ENCODE data around the gene PTOV1. TPM values are rescaled to one million over a fixed set of nuclear protein-coding genes. Genes with fewer than 3 reads are reported as not detected.
A peak's percentile ranks its signal among the peaks of the same experiment; 100 is the strongest.

The PTOV1 gene
- total RNA-seq, 1 experiment from 2014 or later, result 331 TPM

- CTCF ChIA-PET, result no interaction called here
Measured at GRCh38 chr19:49862391-49863253, 11.7 kb downstream of the PTOV1 start.

GRCh38 chr19:49863254-49863934, 12.4 kb downstream of the PTOV1 start:
- POLR2A ChIA-PET (ENCODE audit: low non-redundant PET), result no interaction called here
- no TSS peak for BruUV-seq (replicated peaks)
- CTCF ChIA-PET, result no interaction called here
- no peak for DNase-seq (ENCODE audit: low spot score)
- Histone ChIP-seq H3K9me3 (ENCODE audit: low read depth, low read length, poor library complexity, severe bottlenecking) (no peaks in the 10 kb centered on the region), H3K27me3 (replicated peaks; ENCODE audit: insufficient read depth, low read depth, low read length, poor library complexity) (no peaks in the 10 kb centered on the region), H3K4me1 (ENCODE audit: insufficient read depth, low read length, poor library complexity, severe bottlenecking) (peaks cover 26% of the 10 kb centered on the region), H3K4me3 (ENCODE audit: low read depth, low read length, poor library complexity, severe bottlenecking) (no peak overlapping the region), H3K27ac (ENCODE audit: low read depth, low read length, poor library complexity, severe bottlenecking) (peak overlapping the region; percentile 20), H3K36me3 (ENCODE audit: insufficient read depth, low read length, poor library complexity, severe bottlenecking) (peaks cover 62% of the 10 kb centered on the region)
- intact Hi-C loops (cut with micrococcal nuclease; ENCODE audit: unreplicated experiment), result no loop called here
- TF ChIP-seq EZH2 (IDR thresholded peaks at IDR 0.05; ENCODE audit: borderline replicate concordance, low read depth, low read length, poor library complexity, severe bottlenecking), result no peak
- TF ChIP-seq, protein P1, sequence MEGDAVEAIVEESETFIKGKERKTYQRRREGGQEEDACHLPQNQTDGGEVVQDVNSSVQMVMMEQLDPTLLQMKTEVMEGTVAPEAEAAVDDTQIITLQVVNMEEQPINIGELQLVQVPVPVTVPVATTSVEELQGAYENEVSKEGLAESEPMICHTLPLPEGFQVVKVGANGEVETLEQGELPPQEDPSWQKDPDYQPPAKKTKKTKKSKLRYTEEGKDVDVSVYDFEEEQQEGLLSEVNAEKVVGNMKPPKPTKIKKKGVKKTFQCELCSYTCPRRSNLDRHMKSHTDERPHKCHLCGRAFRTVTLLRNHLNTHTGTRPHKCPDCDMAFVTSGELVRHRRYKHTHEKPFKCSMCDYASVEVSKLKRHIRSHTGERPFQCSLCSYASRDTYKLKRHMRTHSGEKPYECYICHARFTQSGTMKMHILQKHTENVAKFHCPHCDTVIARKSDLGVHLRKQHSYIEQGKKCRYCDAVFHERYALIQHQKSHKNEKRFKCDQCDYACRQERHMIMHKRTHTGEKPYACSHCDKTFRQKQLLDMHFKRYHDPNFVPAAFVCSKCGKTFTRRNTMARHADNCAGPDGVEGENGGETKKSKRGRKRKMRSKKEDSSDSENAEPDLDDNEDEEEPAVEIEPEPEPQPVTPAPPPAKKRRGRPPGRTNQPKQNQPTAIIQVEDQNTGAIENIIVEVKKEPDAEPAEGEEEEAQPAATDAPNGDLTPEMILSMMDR (conservative IDR thresholded peaks at IDR 0.05; ENCODE audit: low read depth, low read length), result no peak

More at GRCh38 chr19:49862391-49863253, 11.7 kb downstream of the PTOV1 start:
- peak; percentile 66 for DNase-seq (ENCODE audit: low spot score)
- TF ChIP-seq, protein P1 (conservative IDR thresholded peaks at IDR 0.05; ENCODE audit: low read depth, low read length), result peak; percentile 56
- no peak for TF ChIP-seq EZH2 (IDR thresholded peaks at IDR 0.05; ENCODE audit: borderline replicate concordance, low read depth, low read length, poor library complexity, severe bottlenecking)
- Histone ChIP-seq H3K36me3 (ENCODE audit: insufficient read depth, low read length, poor library complexity, severe bottlenecking) (peaks cover 69% of the 10 kb centered on the region), H3K27ac (ENCODE audit: low read depth, low read length, poor library complexity, severe bottlenecking) (peak overlapping the region; percentile 20), H3K9me3 (ENCODE audit: low read depth, low read length, poor library complexity, severe bottlenecking) (no peaks in the 10 kb centered on the region), H3K4me3 (ENCODE audit: low read depth, low read length, poor library complexity, severe bottlenecking) (no peak overlapping the region), H3K4me1 (ENCODE audit: insufficient read depth, low read length, poor library complexity, severe bottlenecking) (peaks cover 23% of the 10 kb centered on the region), H3K27me3 (replicated peaks; ENCODE audit: insufficient read depth, low read depth, low read length, poor library complexity) (no peaks in the 10 kb centered on the region)
- BruUV-seq (replicated peaks), result no TSS peak
- intact Hi-C loops (cut with micrococcal nuclease; ENCODE audit: unreplicated experiment), result no loop called here
- POLR2A ChIA-PET (ENCODE audit: low non-redundant PET), result no interaction called here

- Histone ChIP-seq H3K4me3 (ENCODE audit: low read depth, low read length, poor library complexity, severe bottlenecking) (no peak overlapping the region), H3K9me3 (ENCODE audit: low read depth, low read length, poor library complexity, severe bottlenecking) (no peaks in the 10 kb centered on the region), H3K27ac (ENCODE audit: low read depth, low read length, poor library complexity, severe bottlenecking) (no peak overlapping the region), H3K36me3 (ENCODE audit: insufficient read depth, low read length, poor library complexity, severe bottlenecking) (peaks cover 56% of the 10 kb centered on the region), H3K4me1 (ENCODE audit: insufficient read depth, low read length, poor library complexity, severe bottlenecking) (peaks cover 30% of the 10 kb centered on the region), H3K27me3 (replicated peaks; ENCODE audit: insufficient read depth, low read depth, low read length, poor library complexity) (no peaks in the 10 kb centered on the region)
- intact Hi-C loops (cut with micrococcal nuclease; ENCODE audit: unreplicated experiment), result no loop called here
- POLR2A ChIA-PET (ENCODE audit: low non-redundant PET), result no interaction called here
- DNase-seq (ENCODE audit: low spot score), result no peak
- TF ChIP-seq, protein P1 (conservative IDR thresholded peaks at IDR 0.05; ENCODE audit: low read depth, low read length), result no peak
- TF ChIP-seq EZH2 (IDR thresholded peaks at IDR 0.05; ENCODE audit: borderline replicate concordance, low read depth, low read length, poor library complexity, severe bottlenecking), result no peak
- CTCF ChIA-PET, result no interaction called here
- BruUV-seq (replicated peaks), result no TSS peak
Measured at GRCh38 chr19:49863935-49864320, 13.0 kb downstream of the PTOV1 start.
